Adrenal gland (tissue), 12 donors: Measurements from ENCODE around the gene PPP1R10. TPM values are rescaled to one million over a fixed set of nuclear protein-coding genes. Genes with fewer than 3 reads are reported as not detected.

ENCODE experiments used
- DNase-seq, 7 donors: peaks; one replicate each; pipeline ENCODE4 v3.0.0-alpha.2; 2019 to 2020
- H3K27ac ChIP-seq, 5 donors: fragments of 200-600 bp; sonication (generic) in 4 of 5; 1 replicate in 3 of 5; 2 replicates in 2 of 5; pipeline versions ENCODE4 v1.5.1 to v1.8.0; 2016 to 2020; ENCODE audit warnings: mild to moderate bottlenecking in 1 of 5
- H3K27me3 ChIP-seq: fragments of 200-600 bp; 2 replicates; pipeline ENCODE4 v1.8.0; 2021
- H3K36me3 ChIP-seq, 2 donors: fragments of 200-600 bp; replicated peaks in 1 of 2; 1 replicate in 1 of 2; 2 replicates in 1 of 2; pipeline versions ENCODE4 v1.5.1 to v1.8.0; 2018 to 2022
- H3K4me1 ChIP-seq, 2 donors: fragments of 200-600 bp; replicated peaks in 1 of 2; 1 replicate in 1 of 2; 2 replicates in 1 of 2; pipeline versions ENCODE4 v1.5.1 to v1.8.0; 2018 to 2021
- H3K4me3 ChIP-seq, 4 donors: fragments of 200-600 bp; sonication (generic) in 3 of 4; one replicate each; pipeline ENCODE4 v1.5.1; 2016 to 2018
- H3K9me3 ChIP-seq, 3 donors: fragments of 200-600 bp; sonication (generic) in 1 of 3; replicated peaks in 1 of 3; 1 replicate in 2 of 3; 2 replicates in 1 of 3; pipeline versions ENCODE4 v1.5.1 to v1.8.0; 2016 to 2021
- CTCF ChIP-seq, 6 experiments: fragments of 450-650 bp in 4 of 6; fragments of 200-600 bp in 2 of 6; sonication (generic) in 1 of 6; IDR thresholded peaks; 1 replicate in 5 of 6; 2 replicates in 1 of 6; pipeline versions ENCODE4 v1.5.1 to v1.8.0; 2016 to 2021; ENCODE audit warnings: antibody characterized with exemption in 6 of 6, mild to moderate bottlenecking in 2 of 6, moderate library complexity in 1 of 6
- POLR2A ChIP-seq, 2 donors: fragments of 450-650 bp; IDR thresholded peaks; one replicate each; pipeline ENCODE4 v1.6.1; 2017; ENCODE audit warnings: antibody characterized with exemption in 2 of 2, mild to moderate bottlenecking in 2 of 2, moderate library complexity in 1 of 2
- WGBS, 4 donors: extraction: QIAGEN DNeasy Blood & Tissue Kit in 2 of 4; methylation state at CpG; one replicate each; pipeline versions ENCODE4 v1.1.5 to v1.1.7; 2013 to 2017; 5-methylcytosine and 5-hydroxymethylcytosine counted together
- intact Hi-C, 2 donors: fragments of 100-400 bp; cut with DNase I; formaldehyde crosslinking; loops; one replicate each; pipeline versions ENCODE4 v1.14.1 to v1.15.0; 2022 to 2023
- polyA plus RNA-seq, 3 donors: library from polyadenylated mRNA; stranded (reverse); fragments of 200-250 nt in 2 of 3; fragments of 350-450 nt in 1 of 3; fragmentation: Illumina TruSeq in 1 of 3; extraction: RNeasy Lipid Tissue Mini Kit (QIAGEN cat#74804) in 1 of 3; gene quantifications; one replicate each; pipeline ENCODE4 v1.2.3, GENCODE V29; 2013 to 2014
- total RNA-seq, 9 donors: library from RNA; depleted of rRNA in 4 of 9; stranded (reverse); fragments of >200 nt in 4 of 9; fragments of 120-200 nt in 1 of 9; fragmentation: NEBNext Ultra II Directional in 1 of 9; extraction: Animal tissue kit (Norgen Biotek cat#: 25700) in 1 of 9; gene quantifications; one replicate each; pipeline versions ENCODE4 v1.1.0 to v1.2.4, GENCODE V29; 2013 to 2023
- donor health status: healthy with polysubstance abuse.
- donor health status: Bipolar disorder and iron deficiency.
- donor health status: DM: yes; HTN: yes; CAD: no.
- donor health status: DM: no; HTN: no; CAD: no.
- donor health status: DM: no; HTN: no; CAD: no.
- donor health status: DM: yes; HTN: yes; CAD: no.

PPP1R10 gene
- total and polyA plus RNA-seq, 12 donors: 28.8 to 102 (median 64.7) TPM

GRCh38 chr6:30657454-30657853 is 40.4 kb upstream of the PPP1R10 start:
- intact Hi-C loops: no loop called here
- Histone ChIP-seq H3K4me3 (no peak overlapping the region), H3K27me3 (no peaks in the 10 kb centered on the region), H3K27ac (no peak overlapping the region), H3K4me1 (peaks cover 0 to 5% of the 10 kb centered on the region in 2 donors), H3K36me3 (peaks cover 0 to 99% of the 10 kb centered on the region in 2 donors), H3K9me3 (no peaks in the 10 kb centered on the region)
- no peak for DNase-seq
- TF ChIP-seq CTCF (IDR thresholded peaks at IDR 0.05) (no peak), POLR2A (IDR thresholded peaks at IDR 0.05) (no peak)

- intact Hi-C loops: no loop called here
- TF ChIP-seq POLR2A (IDR thresholded peaks at IDR 0.05) (no peak), CTCF (IDR thresholded peaks at IDR 0.05) (no peak)
- H3K27me3 ChIP-seq: no peaks in the 10 kb centered on the region
- 57 to 74% (median 69%) methylated on average over 7 of the region's 7 CpGs for WGBS, 4 donors
- H3K4me1 ChIP-seq: peaks cover 0 to 5% of the 10 kb centered on the region in 2 donors
- no peak overlapping the region for H3K27ac ChIP-seq
- H3K4me3 ChIP-seq: no peak overlapping the region
- H3K9me3 ChIP-seq: no peaks in the 10 kb centered on the region
- H3K36me3 ChIP-seq: peaks cover 0 to 99% of the 10 kb centered on the region in 2 donors
- DNase-seq: peak in 2 of 7 donors; percentile 23 to 36
Observed at GRCh38 chr6:30656513-30656912, 39.5 kb upstream of the PPP1R10 start.

GRCh38 chr6:30655743-30656094 is 38.7 kb upstream of the PPP1R10 start:
- no peak for TF ChIP-seq POLR2A (IDR thresholded peaks at IDR 0.05)
- no peak for TF ChIP-seq CTCF (IDR thresholded peaks at IDR 0.05)
- H3K36me3 ChIP-seq: peaks cover 0 to 99% of the 10 kb centered on the region in 2 donors
- intact Hi-C loops: no loop called here
- 78 to 88% (median 81%) methylated on average over 3 of the region's 3 CpGs for WGBS, 4 donors
- peaks cover 0 to 5% of the 10 kb centered on the region in 2 donors for H3K4me1 ChIP-seq
- H3K27ac ChIP-seq: no peak overlapping the region
- no peaks in the 10 kb centered on the region for H3K9me3 ChIP-seq
- no peak for DNase-seq
- H3K27me3 ChIP-seq: no peaks in the 10 kb centered on the region
- H3K4me3 ChIP-seq: no peak overlapping the region

GRCh38 chr6:30654798-30655742 is 38.0 kb upstream of the PPP1R10 start:
- intact Hi-C loops: no loop called here
- H3K4me3 ChIP-seq: no peak overlapping the region
- H3K4me1 ChIP-seq: peaks cover 0 to 5% of the 10 kb centered on the region in 2 donors
- H3K9me3 ChIP-seq: no peaks in the 10 kb centered on the region
- TF ChIP-seq POLR2A (IDR thresholded peaks at IDR 0.05) (no peak), CTCF (IDR thresholded peaks at IDR 0.05) (no peak)
- no peaks in the 10 kb centered on the region for H3K27me3 ChIP-seq
- WGBS, 4 donors: 83 to 88% (median 85%) methylated on average over 19 of the region's 19 CpGs
- no peak overlapping the region for H3K27ac ChIP-seq
- H3K36me3 ChIP-seq: peaks cover 0 to 94% of the 10 kb centered on the region in 2 donors
- no peak for DNase-seq
